ENCODE measurements around the gene PRSS36. TPM values are rescaled to one million over a fixed set of nuclear protein-coding genes. Genes with fewer than 3 reads are reported as not detected.

PRSS36 gene
- total RNA-seq, 1 experiment from 2014 or later: 1.6 TPM

GRCh38 chr16:31099860-31100638 lies 49.8 kb downstream of the PRSS36 start:
- H3K4me1 Mint-ChIP-seq (ENCODE audit: low read depth, unreplicated experiment): peaks cover 7% of the 10 kb centered on the region
- Histone ChIP-seq H3K36me3 (ENCODE audit: control insufficient read depth, insufficient read depth, low read length) (no peaks in the 10 kb centered on the region), H3K4me3 (ENCODE audit: low read depth, low read length) (no peak overlapping the region), H3K4me1 (no peaks in the 10 kb centered on the region), H3K27me3 (replicated peaks; ENCODE audit: control insufficient read depth, insufficient read depth, low read length) (no peaks in the 10 kb centered on the region), H3K9me3 (no peaks in the 10 kb centered on the region)
- H3K9me3 Mint-ChIP-seq (ENCODE audit: unreplicated experiment): peaks cover 17% of the 10 kb centered on the region
- intact Hi-C loops (cut with micrococcal nuclease; ENCODE audit: unreplicated experiment): no loop called here
- ChIA-PET CTCF (no interaction called here), POLR2A (interaction anchor here (1.2 kb wide), 1 partner anchor 17 kb away, joined by 4 read pairs; the partner anchor contains the start of gene KAT8)
- no peaks in the 10 kb centered on the region for H3K27me3 Mint-ChIP-seq (ENCODE audit: insufficient read depth, unreplicated experiment)
- no peaks in the 10 kb centered on the region for H3K36me3 Mint-ChIP-seq (ENCODE audit: insufficient read depth, unreplicated experiment)
- no TSS peak for BruUV-seq (replicated peaks)
- no peak for DNase-seq
- H3K27ac Mint-ChIP-seq (ENCODE audit: unreplicated experiment): no peak overlapping the region
- no peak overlapping the region for H3K4me3 Mint-ChIP-seq (ENCODE audit: unreplicated experiment)
- TF ChIP-seq CTCF (IDR thresholded peaks at IDR 0.05; ENCODE audit: insufficient read depth in 1 of 2, low read depth in 1 of 2, low read length in 1 of 2, severe bottlenecking in 1 of 2, unreplicated experiment in 1 of 2): no peak

GRCh38 chr16:31094424-31095120 lies 55.3 kb downstream of the PRSS36 start, which contains the start of gene VKORC1:
Gene VKORC1 (minus strand): TSS chr16:31094797. CDS start chr16:31094729, 68 bp downstream.
- peak within 1 kb of the TSS; percentile 92 for H3K27ac Mint-ChIP-seq (ENCODE audit: unreplicated experiment)
- H3K27me3 Mint-ChIP-seq (ENCODE audit: insufficient read depth, unreplicated experiment): no peaks in the 10 kb centered on the region
- TF ChIP-seq CTCF (IDR thresholded peaks at IDR 0.05; ENCODE audit: insufficient read depth in 1 of 2, low read depth in 1 of 2, low read length in 1 of 2, severe bottlenecking in 1 of 2, unreplicated experiment in 1 of 2): no peak
- H3K4me1 ChIP-seq: no peaks in the 10 kb centered on the region
- H3K27me3 ChIP-seq (replicated peaks; ENCODE audit: control insufficient read depth, insufficient read depth, low read length): no peaks in the 10 kb centered on the region
- peaks cover 8% of the 10 kb centered on the region for H3K9me3 Mint-ChIP-seq (ENCODE audit: unreplicated experiment)
- POLR2A ChIA-PET: interaction anchor here (0.7 to 1.3 kb wide), 3 partner anchors 23 to 85 kb away, joined by 3 read pairs; partner anchors contain the start of genes FUS, KAT8 and PRSS8
- no peaks in the 10 kb centered on the region; the same call in 1 of the 2 replicates for H3K36me3 ChIP-seq (ENCODE audit: control insufficient read depth, insufficient read depth, low read length)
- peak within 1 kb of the TSS; percentile 98 for H3K4me3 Mint-ChIP-seq (ENCODE audit: unreplicated experiment)
- peak; percentile 96 to 97 for DNase-seq
- CTCF ChIA-PET: interaction anchor here (0.9 to 1.3 kb wide), 2 partner anchors 20 to 47 kb away, joined by 3 to 4 read pairs; partner anchors contain the start of genes ZNF646 and ZNF668
- peaks cover 7% of the 10 kb centered on the region for H3K36me3 Mint-ChIP-seq (ENCODE audit: insufficient read depth, unreplicated experiment)
- intact Hi-C loops (cut with micrococcal nuclease; ENCODE audit: unreplicated experiment): loop anchor here (1.0 kb wide), 1 partner anchor 48 kb away; no protein-coding TSS in a partner anchor
- BruUV-seq (replicated peaks): no TSS peak
- peaks cover 15% of the 10 kb centered on the region for H3K4me1 Mint-ChIP-seq (ENCODE audit: low read depth, unreplicated experiment)
- H3K4me3 ChIP-seq (ENCODE audit: low read depth, low read length): peak within 1 kb of the TSS; percentile 97
- H3K9me3 ChIP-seq: no peaks in the 10 kb centered on the region

- ChIA-PET CTCF (interaction anchor here (0.9 to 1.3 kb wide), 2 partner anchors 20 to 48 kb away, joined by 3 to 4 read pairs; partner anchors contain the start of genes ZNF646 and ZNF668), POLR2A (interaction anchor here (0.7 to 1.3 kb wide), 3 partner anchors 23 to 86 kb away, joined by 3 read pairs; partner anchors contain the start of genes FUS, KAT8 and PRSS8)
- Mint-ChIP-seq H3K4me1 (ENCODE audit: low read depth, unreplicated experiment) (peaks cover 15% of the 10 kb centered on the region), H3K36me3 (ENCODE audit: insufficient read depth, unreplicated experiment) (peaks cover 7% of the 10 kb centered on the region), H3K4me3 (ENCODE audit: unreplicated experiment) (peak overlapping the region; percentile 98), H3K27ac (ENCODE audit: unreplicated experiment) (peak overlapping the region; percentile 92), H3K9me3 (ENCODE audit: unreplicated experiment) (peaks cover 8% of the 10 kb centered on the region), H3K27me3 (ENCODE audit: insufficient read depth, unreplicated experiment) (no peaks in the 10 kb centered on the region)
- TSS peak; percentile 31 for BruUV-seq (replicated peaks)
- H3K4me3 ChIP-seq (ENCODE audit: low read depth, low read length): peak overlapping the region; percentile 97
- H3K4me1 ChIP-seq: no peaks in the 10 kb centered on the region
- H3K36me3 ChIP-seq (ENCODE audit: control insufficient read depth, insufficient read depth, low read length): no peaks in the 10 kb centered on the region; the same call in 1 of the 2 replicates
- H3K27me3 ChIP-seq (replicated peaks; ENCODE audit: control insufficient read depth, insufficient read depth, low read length): no peaks in the 10 kb centered on the region
- no peaks in the 10 kb centered on the region for H3K9me3 ChIP-seq
- no peak for TF ChIP-seq CTCF (IDR thresholded peaks at IDR 0.05; ENCODE audit: insufficient read depth in 1 of 2, low read depth in 1 of 2, low read length in 1 of 2, severe bottlenecking in 1 of 2, unreplicated experiment in 1 of 2)
- no peak for DNase-seq
- intact Hi-C loops (cut with micrococcal nuclease; ENCODE audit: unreplicated experiment): no loop called here
Measured at GRCh38 chr16:31094088-31094423, 55.8 kb downstream of the PRSS36 start.

Data from Caco-2 (cell line).